GM18858 (cell line): ENCODE data around the gene KRCC1.

Source experiments
- ATAC-seq: cut with Tn5 transposase; IDR thresholded peaks from one replicate; pipeline ENCODE4 v1.9.1; 2021; ENCODE audit not compliant: unreplicated experiment

Gene KRCC1

GRCh38 chr2:88078643-88079172 is 23.1 kb upstream of the KRCC1 start:
- no peak for ATAC-seq

GRCh38 chr2:88077080-88077479 is 21.5 kb upstream of the KRCC1 start:
- ATAC-seq, result no peak

- ATAC-seq, result no peak
These were observed 19.3 kb upstream of the KRCC1 start for GRCh38 chr2:88074854-88075292.

DNA sequence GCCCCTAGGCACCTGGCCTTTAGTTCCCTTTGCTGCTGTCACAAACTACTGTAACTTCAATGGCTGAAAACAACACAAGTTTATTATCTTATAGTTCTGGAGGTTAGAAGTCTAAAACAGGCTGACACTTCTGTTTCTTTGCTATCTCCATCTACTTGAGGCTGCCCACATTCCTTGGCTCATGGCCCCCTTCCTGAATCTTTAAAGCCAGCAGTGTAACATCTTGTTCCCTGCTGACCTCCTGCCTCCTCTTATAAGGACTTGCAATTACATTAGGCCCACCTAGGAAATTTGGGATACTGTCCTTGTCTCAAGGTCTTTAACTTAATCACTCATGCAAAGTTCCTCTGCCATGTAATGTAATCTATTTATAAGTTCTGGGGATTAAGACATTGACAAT is 18.6 kb upstream of the KRCC1 start:
- ATAC-seq, result no peak

- no peak for ATAC-seq
These were observed 15.8 kb upstream of the KRCC1 start for GRCh38 chr2:88071365-88071764.

- ATAC-seq, result no peak
These were observed 14.5 kb upstream of the KRCC1 start for GRCh38 chr2:88070055-88070454.

DNA sequence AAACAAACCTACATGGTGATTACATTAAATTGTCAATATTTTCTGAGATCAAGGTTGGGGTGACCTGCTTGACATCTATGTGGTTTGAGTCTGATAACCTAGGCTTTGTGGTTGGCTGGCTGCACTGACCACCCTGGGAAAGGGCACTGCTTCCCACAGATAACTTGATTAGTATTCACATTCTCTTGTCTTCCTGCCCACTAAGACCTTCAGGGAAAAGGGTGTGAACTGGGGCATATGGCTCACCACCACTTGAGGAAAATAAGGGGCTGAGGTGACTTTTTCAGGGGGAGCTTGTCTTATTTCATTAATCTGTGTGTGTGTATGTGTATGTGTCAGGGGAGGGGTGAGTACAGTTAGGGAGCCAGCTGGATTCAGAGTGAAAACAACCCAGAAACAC is 13.5 kb upstream of the KRCC1 start:
- no peak for ATAC-seq

DNA sequence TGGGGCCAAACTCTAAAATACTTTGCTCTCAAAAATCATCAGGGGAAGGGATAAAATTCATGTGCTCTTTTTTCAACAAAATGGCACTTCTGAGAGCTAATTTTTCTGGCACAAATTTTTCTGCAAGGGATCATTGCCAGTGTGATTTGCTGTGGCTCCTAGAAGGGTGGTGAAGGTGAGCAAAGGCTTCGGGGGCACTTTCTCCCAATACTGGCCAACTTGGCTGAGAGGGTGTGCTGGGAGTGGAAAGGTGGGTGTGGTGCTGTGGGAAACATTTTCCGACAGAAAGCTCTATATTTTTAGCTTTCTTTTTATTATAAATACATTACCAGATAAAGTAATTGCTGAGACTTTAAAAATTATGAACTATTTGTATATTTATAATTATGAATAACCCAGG is 12.5 kb upstream of the KRCC1 start:
- ATAC-seq, result no peak

DNA sequence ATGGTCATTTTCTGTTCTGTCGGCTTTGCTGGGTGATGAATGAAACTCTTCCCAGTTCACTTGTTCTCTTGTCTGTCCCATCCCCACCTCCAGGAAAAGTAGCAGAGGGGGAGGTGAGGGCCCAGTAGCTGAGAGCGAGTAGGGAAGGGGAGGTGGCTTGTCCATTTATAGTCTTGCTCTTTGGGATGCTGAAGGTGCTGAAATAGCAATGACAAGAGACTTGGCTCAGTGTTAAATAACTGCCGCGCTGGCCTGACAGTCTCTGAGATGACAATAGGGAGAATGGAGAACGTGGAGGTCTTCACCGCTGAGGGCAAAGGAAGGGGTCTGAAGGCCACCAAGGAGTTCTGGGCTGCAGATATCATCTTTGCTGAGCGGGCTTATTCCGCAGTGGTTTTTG is 12.0 kb upstream of the KRCC1 start, which contains the start of gene SMYD1:
Gene SMYD1 (plus strand): TSS at position 228 of the 400 bp plus-strand sequence. CDS start 40 bp downstream, at position 268.
- no peak for ATAC-seq

- ATAC-seq, result no peak
These were observed 11.6 kb upstream of the KRCC1 start for GRCh38 chr2:88067189-88067588.

- ATAC-seq, result no peak
These were observed 11.0 kb upstream of the KRCC1 start for GRCh38 chr2:88066543-88066942.

DNA sequence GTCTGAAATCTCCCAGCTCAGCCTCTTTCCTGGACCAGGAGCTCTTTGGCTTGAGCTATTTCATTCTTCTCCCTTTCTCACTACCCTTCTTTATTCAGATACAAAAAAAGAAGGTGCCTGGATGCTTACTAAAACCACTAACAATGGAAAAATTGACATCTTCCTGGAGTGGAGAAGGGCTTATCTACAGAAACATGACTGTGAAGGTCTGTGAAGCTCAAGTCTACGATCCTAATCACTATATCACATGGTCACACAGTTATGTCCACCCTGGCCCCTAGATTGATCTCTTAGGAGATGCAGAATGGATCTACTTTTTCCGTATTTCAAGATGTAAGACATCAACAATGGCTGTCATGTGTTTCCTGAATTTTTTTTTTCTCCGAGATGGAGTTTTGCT is 5.7 kb upstream of the KRCC1 start:
- ATAC-seq, result no peak

DNA sequence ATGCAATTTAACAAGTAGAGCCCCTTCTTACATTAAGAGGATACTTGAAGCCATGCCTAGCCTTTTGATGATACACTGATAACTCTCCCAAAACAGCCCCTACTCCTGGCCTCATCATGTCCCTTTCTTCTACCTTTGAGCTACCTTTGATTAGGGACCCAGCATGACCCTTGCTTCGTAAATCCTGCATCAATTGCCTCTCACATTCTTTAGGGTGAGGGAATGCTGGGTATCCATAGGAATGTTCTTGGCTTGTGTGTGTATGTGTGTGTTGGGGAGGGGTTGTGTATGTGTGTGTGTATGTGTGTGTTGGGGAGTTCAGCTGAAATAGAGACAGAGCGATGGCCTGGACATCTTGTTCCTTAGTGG is 5.3 kb upstream of the KRCC1 start:
- no peak for ATAC-seq

DNA sequence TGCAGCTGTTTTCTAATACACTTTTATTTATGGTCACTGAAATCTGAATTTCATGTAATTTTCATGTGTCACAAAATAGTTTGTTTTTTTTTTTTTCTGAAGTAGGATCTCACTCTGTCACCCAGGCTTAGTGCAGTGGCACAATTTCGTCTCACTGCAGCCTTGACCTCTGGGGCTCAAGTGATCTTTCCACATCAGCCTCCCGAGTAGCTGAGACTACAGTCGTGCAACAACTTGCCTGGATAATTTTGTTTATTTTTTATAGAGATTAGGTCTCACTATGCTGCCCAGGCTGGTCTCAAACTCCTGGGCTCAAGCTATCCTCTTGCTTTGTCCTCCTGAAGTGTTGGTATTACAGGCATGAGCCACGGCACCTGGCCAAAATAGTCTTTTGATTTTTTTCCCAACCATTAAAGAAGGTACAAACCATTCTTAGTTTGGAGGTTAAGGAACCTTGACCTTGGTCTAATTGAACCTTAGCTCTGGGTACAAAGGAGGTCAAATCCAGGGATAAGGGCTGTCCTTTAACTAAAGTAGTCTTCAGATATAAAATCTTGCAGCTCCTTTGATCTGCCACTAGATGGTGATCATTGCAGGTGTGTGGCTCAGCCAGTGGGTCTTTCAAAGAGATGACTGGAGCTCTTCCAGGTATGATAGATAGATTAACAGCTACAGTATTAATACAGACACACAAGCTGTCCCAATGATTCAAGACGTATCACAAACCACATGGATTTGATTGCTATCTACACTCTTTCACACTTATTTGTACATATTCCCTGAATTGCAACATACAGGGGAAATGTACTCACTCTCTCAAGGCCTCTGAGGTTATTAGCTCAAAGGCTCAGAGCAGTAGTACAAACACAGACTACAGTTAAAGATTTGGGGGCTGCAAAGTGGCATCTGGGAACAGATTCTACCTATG is 4.7 kb upstream of the KRCC1 start:
- no peak for ATAC-seq

GRCh38 chr2:88058191-88058590 is 2.6 kb upstream of the KRCC1 start:
- ATAC-seq, result no peak

GRCh38 chr2:88057437-88057844 is 1.9 kb upstream of the KRCC1 start:
- ATAC-seq, result no peak

- no peak for ATAC-seq
These were observed 707 bp downstream of the KRCC1 start for GRCh38 chr2:88054782-88055370.

GRCh38 chr2:88053934-88054781 is 1.4 kb downstream of the KRCC1 start:
- ATAC-seq, result no peak

- no peak for ATAC-seq
These were observed 2.3 kb downstream of the KRCC1 start for GRCh38 chr2:88053296-88053695.

DNA sequence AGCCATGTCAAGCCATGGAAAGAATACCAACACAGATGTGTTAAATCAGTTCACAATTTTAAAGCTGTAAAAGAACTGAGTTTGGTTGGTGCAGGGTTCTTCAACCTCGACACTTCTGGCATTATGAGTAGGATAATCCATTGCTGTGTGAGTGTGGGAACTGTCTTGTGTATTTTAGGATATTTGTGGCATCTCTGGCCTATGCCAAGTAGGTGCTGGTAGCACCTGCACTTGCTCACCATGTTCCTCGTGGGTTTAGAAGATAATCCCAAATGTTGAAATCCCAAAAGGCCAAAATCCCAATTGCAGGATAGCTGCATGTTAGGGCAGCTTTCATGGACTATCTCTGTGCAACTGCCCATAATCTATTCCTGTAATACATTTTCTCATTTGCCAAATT is 3.8 kb downstream of the KRCC1 start:
- no peak for ATAC-seq

- no peak for ATAC-seq
These were observed 6.0 kb downstream of the KRCC1 start for GRCh38 chr2:88049622-88050021.
